KMS-11 (cell line): ENCODE measurements around the gene GRIP1.

Experiments
- H2AFZ ChIP-seq: fragments of 200-600 bp; sonication (generic); 2 replicates; pipeline ENCODE4 v1.6.1; 2016; ENCODE audit warnings: antibody characterized with exemption, mixed run types, low read depth
- H3K27ac ChIP-seq: fragments of 200-600 bp; sonication (generic); 2 replicates; pipeline ENCODE4 v1.6.1; 2016; ENCODE audit warnings: mild to moderate bottlenecking, mixed run types
- H3K27me3 ChIP-seq: fragments of 200-600 bp; sonication (generic); 2 replicates; pipeline ENCODE4 v1.6.1; 2017; ENCODE audit warnings: mild to moderate bottlenecking, low read depth, mixed run types, moderate library complexity; ENCODE audit not compliant: insufficient read depth
- H3K36me3 ChIP-seq: fragments of 200-600 bp; sonication (generic); 2 replicates; pipeline ENCODE4 v1.6.1; 2017; ENCODE audit warnings: mild to moderate bottlenecking, mixed run types; ENCODE audit not compliant: insufficient read depth
- H3K4me1 ChIP-seq: fragments of 200-600 bp; sonication (generic); 2 replicates; pipeline ENCODE4 v1.6.1; 2016; ENCODE audit warnings: mild to moderate bottlenecking, low read depth, mixed run types; ENCODE audit not compliant: poor library complexity, severe bottlenecking
- H3K4me2 ChIP-seq: fragments of 200-600 bp; sonication (generic); 2 replicates; pipeline ENCODE4 v1.7.0; 2016; ENCODE audit warnings: mild to moderate bottlenecking, mixed run types
- H3K4me3 ChIP-seq: fragments of 200-600 bp; sonication (generic); IDR thresholded peaks from 2 replicates; pipeline ENCODE4 v1.6.1; 2017; ENCODE audit warnings: low read depth, low read length, mixed read lengths; ENCODE audit not compliant: insufficient read depth
- H3K79me2 ChIP-seq: fragments of 200-600 bp; sonication (generic); 2 replicates; pipeline ENCODE4 v1.6.1; 2016; ENCODE audit warnings: low read depth, mixed run types; ENCODE audit not compliant: insufficient read depth
- H3K9ac ChIP-seq: fragments of 200-600 bp; sonication (generic); 2 replicates; pipeline ENCODE4 v1.6.1; 2016; ENCODE audit warnings: mild to moderate bottlenecking, mixed run types
- H4K20me1 ChIP-seq: fragments of 200-600 bp; sonication (generic); 2 replicates; pipeline ENCODE4 v1.6.1; 2016; ENCODE audit warnings: mild to moderate bottlenecking, mixed run types; ENCODE audit not compliant: insufficient read depth
- TF ChIP-seq, protein P1 (sequence below): fragments of 200-600 bp; sonication (generic); conservative IDR thresholded peaks from 2 replicates; pipeline ENCODE4 v1.6.1; 2017; ENCODE audit warnings: low read depth, mild to moderate bottlenecking, antibody characterized with exemption, low read length, moderate library complexity, mixed read lengths

The GRIP1 gene

GRCh38 chr12:66446276-66446675, 232.6 kb downstream of the GRIP1 start:
- TF ChIP-seq, protein P1, sequence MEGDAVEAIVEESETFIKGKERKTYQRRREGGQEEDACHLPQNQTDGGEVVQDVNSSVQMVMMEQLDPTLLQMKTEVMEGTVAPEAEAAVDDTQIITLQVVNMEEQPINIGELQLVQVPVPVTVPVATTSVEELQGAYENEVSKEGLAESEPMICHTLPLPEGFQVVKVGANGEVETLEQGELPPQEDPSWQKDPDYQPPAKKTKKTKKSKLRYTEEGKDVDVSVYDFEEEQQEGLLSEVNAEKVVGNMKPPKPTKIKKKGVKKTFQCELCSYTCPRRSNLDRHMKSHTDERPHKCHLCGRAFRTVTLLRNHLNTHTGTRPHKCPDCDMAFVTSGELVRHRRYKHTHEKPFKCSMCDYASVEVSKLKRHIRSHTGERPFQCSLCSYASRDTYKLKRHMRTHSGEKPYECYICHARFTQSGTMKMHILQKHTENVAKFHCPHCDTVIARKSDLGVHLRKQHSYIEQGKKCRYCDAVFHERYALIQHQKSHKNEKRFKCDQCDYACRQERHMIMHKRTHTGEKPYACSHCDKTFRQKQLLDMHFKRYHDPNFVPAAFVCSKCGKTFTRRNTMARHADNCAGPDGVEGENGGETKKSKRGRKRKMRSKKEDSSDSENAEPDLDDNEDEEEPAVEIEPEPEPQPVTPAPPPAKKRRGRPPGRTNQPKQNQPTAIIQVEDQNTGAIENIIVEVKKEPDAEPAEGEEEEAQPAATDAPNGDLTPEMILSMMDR: no peak
- Histone ChIP-seq H3K9ac (no peak overlapping the region), H3K4me2 (no peak overlapping the region), H3K79me2 (no peaks in the 10 kb centered on the region), H3K4me3 (no peak overlapping the region), H4K20me1 (no peaks in the 10 kb centered on the region), H3K27me3 (no peaks in the 10 kb centered on the region), H2AFZ (no peak overlapping the region), H3K36me3 (no peaks in the 10 kb centered on the region), H3K27ac (no peak overlapping the region), H3K4me1 (no peaks in the 10 kb centered on the region)

DNA sequence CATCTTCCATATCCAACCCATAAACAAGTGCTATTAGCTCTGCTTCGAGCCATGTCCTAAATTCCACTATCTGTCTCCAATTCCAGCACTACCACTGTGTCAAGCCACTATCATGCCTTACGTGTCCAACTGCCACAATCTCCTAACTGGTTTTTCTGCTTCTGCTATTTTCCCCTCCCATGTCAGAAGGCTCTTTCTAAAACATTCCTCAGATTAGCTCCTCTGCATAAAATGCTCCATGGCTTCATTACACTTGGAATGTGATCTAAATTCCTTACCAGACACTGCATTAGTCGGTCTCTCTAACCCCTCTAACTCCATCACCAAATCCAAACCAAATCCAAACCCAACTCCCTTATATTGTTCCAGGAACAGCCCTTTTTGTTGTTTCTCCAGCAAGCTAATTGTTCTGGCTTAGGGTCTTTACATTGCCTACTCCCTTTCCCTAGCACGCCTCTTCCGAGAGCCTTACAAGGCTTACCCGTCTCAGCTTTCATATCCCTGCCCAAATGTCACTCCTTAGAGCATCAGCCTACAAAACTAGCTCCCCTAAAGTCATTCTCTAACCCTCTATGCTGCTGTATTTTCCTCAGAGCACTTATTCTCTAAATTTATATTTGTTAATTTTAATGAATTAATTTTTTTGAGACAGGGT, 236.8 kb downstream of the GRIP1 start:
- H2AFZ ChIP-seq: no peak overlapping the region
- TF ChIP-seq, protein P1: no peak
- H3K4me2 ChIP-seq: no peak overlapping the region
- no peak overlapping the region for H3K27ac ChIP-seq
- H4K20me1 ChIP-seq: no peaks in the 10 kb centered on the region
- no peaks in the 10 kb centered on the region for H3K79me2 ChIP-seq
- H3K36me3 ChIP-seq: no peaks in the 10 kb centered on the region
- H3K4me3 ChIP-seq: no peak overlapping the region
- no peak overlapping the region for H3K9ac ChIP-seq
- no peaks in the 10 kb centered on the region for H3K27me3 ChIP-seq
- H3K4me1 ChIP-seq: no peaks in the 10 kb centered on the region

DNA sequence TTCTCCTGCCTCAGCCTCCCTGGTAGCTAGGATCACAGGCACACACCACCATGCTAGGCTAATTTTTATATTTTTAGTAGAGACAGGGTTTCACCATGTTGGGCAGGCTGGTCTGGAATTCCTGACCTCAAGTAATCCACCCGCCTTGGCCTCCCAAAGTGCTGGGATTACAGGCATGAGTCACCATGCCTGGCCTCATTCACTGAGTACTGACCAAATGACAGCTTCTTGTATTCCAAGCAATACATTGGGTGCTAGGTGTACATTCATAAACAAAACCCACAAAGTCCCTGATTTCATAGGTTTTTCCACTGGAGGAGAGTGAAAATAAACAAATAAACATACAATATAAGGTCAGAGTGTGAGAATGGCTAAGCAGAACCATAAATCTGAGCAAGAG, 240.3 kb downstream of the GRIP1 start:
- H2AFZ ChIP-seq: no peak overlapping the region
- H3K4me2 ChIP-seq: no peak overlapping the region
- H3K79me2 ChIP-seq: no peaks in the 10 kb centered on the region
- H4K20me1 ChIP-seq: no peaks in the 10 kb centered on the region
- no peaks in the 10 kb centered on the region for H3K4me1 ChIP-seq
- no peaks in the 10 kb centered on the region for H3K36me3 ChIP-seq
- TF ChIP-seq, protein P1: no peak
- H3K4me3 ChIP-seq: no peak overlapping the region
- no peaks in the 10 kb centered on the region for H3K27me3 ChIP-seq
- no peak overlapping the region for H3K9ac ChIP-seq
- no peak overlapping the region for H3K27ac ChIP-seq

GRCh38 chr12:66430106-66430505, 248.8 kb downstream of the GRIP1 start:
- Histone ChIP-seq H4K20me1 (no peaks in the 10 kb centered on the region), H3K27ac (no peak overlapping the region), H3K4me3 (no peak overlapping the region), H3K36me3 (no peaks in the 10 kb centered on the region), H3K4me1 (no peaks in the 10 kb centered on the region), H3K79me2 (no peaks in the 10 kb centered on the region), H2AFZ (no peak overlapping the region), H3K9ac (no peak overlapping the region), H3K27me3 (no peaks in the 10 kb centered on the region), H3K4me2 (no peak overlapping the region)
- TF ChIP-seq, protein P1: no peak
